Measurements from ENCODE around the gene MSL1. TPM values are rescaled to one million over a fixed set of nuclear protein-coding genes. Genes with fewer than 3 reads are reported as not detected.

MSL1 gene
- polyA plus RNA-seq, 1 donor: 95.5 TPM

- no peak for DNase-seq
Observed at GRCh38 chr17:40105861-40106759, 15.7 kb upstream of the MSL1 start.

GRCh38 chr17:40106760-40107521 is 14.8 kb upstream of the MSL1 start:
- peak; percentile 83 for DNase-seq

- DNase-seq: no peak
Observed at GRCh38 chr17:40107522-40108174, 14.1 kb upstream of the MSL1 start.

- DNase-seq: no peak
Observed at GRCh38 chr17:40108970-40109824, 12.6 kb upstream of the MSL1 start.

GRCh38 chr17:40110026-40110845 is 11.5 kb upstream of the MSL1 start:
- DNase-seq: no peak

- DNase-seq: peak; percentile 94
Observed at GRCh38 chr17:40111221-40112128, 10.3 kb upstream of the MSL1 start.

- no peak for DNase-seq
Observed at GRCh38 chr17:40112191-40112711, 9.5 kb upstream of the MSL1 start.

GRCh38 chr17:40112718-40113109 is 9.1 kb upstream of the MSL1 start:
- no peak for DNase-seq

GRCh38 chr17:40113110-40113906 is 8.5 kb upstream of the MSL1 start:
- peak; percentile 95 for DNase-seq

- no peak for DNase-seq
Observed at GRCh38 chr17:40113907-40114245, 7.9 kb upstream of the MSL1 start.

GRCh38 chr17:40115101-40115436 is 6.7 kb upstream of the MSL1 start:
- DNase-seq: no peak

- no peak for DNase-seq
Observed at GRCh38 chr17:40122136-40122998, 596 bp downstream of the MSL1 start.

GRCh38 chr17:40122999-40123810 is 1.4 kb downstream of the MSL1 start:
- DNase-seq: no peak

GRCh38 chr17:40123811-40124114 is 2.0 kb downstream of the MSL1 start:
- DNase-seq: no peak

GRCh38 chr17:40124279-40125141 is 2.7 kb downstream of the MSL1 start:
- no peak for DNase-seq

- no peak for DNase-seq
Observed at GRCh38 chr17:40129498-40129897, 7.7 kb downstream of the MSL1 start.
